Stimulated activated CD4-positive, alpha-beta T cell treated with anti-CD3 and anti-CD28 coated beads, Interleukin-15, amount 100 ng/mL, for 1 hour (primary cell): Measurements from ENCODE around the gene NLRC3.
"Not testable (repeated sequence)": the region's sequence is repeated elsewhere in the genome, so short reads cannot be mapped to it uniquely, and the experiment has no call there.

Experiments used
- DNase-seq, 2 donors: peaks; one replicate each; pipeline ENCODE4 v3.0.0-alpha.2; 2020; ENCODE audit warnings: low read depth in 1 of 2, low spot score in 1 of 2

NLRC3 gene

DNA sequence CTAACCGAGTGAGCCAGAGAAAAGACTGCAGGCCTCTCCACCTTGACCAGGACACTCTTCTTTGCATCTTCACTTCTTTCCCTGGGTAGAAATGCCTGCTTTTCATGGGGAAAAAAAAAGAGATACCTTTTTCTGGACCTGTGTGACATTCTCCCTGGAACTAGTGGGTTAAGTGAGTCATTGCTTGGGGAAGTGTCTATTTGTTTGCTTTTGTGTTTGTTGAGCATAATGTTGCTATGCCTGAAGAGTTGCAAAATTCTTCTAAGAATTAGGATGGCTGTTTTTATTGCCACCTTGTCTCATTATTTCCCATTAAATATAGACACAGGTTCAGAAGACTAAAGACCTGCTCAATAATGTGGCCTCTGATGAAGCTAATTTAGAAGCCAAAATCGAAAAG is 57.6 kb downstream of the NLRC3 start:
- DNase-seq = no peak

DNA sequence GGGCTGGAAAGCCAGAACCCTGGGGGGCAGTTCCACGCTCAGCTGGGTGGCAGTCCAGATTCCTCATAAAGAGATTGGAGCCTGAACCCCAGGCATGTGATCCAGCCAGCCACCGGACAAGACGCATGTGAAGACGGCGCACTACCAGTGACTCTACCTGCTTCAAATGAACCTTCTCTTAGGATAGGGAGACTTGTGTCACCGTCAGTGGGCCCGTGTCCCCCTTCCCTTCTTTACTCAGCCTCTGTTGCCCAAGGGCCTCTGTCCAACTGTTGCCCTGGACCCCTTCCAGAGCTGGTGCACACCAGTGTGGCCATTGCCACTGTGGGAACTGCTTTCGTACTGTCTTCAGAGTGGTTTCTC is 58.2 kb downstream of the NLRC3 start:
- no peak for DNase-seq

DNA sequence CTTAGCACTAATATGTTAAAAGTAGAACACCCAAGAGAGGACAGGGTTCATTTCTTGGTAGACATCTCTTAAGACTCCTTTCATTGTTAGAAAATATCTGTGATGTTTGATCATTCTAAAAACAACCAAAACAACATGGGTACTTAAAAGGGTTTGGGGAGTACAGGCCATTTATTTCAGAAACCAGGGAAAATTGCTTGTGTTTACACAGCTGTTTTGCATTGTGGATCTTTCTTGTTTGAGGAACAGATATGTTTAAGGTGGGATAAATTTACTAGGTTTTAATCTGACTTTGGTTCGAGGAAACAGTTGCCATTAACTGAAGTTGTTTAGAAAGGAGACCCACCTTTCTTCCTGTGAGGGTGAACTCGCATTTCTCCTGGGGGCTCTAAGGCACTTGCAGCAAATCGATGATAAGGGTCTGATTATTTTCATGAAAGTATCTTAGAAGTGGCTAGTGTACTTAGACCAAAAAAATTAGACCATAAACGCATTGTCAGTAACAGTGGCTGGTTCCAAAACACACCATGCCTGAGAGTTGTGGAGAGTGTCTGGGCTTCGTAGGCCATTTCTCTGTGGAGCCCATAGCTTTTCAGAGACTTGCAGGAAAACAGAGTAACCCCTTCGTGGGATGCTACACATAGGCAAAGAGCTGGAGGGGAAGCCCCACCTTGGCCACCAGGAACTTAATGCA is 58.8 kb downstream of the NLRC3 start:
- DNase-seq = no peak

DNA sequence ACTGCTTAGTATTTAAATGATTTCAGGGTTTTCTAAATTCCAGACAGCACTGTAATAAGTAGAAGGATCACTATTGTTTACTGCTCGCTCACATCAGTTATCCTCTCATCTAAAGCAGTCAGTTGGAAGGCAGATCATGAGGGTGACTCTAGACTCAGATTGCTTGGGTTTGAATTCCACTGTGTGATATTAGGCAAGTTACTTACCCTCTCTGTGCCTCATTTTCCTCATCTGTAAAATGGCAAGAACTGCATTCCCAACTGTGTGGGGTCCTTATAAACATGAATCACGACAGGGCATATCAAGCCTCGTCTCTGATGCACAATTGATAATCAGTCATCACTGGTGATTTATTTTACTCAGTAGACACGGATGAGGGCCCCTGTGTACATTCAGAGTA is 61.3 kb downstream of the NLRC3 start:
- no peak for DNase-seq

DNA sequence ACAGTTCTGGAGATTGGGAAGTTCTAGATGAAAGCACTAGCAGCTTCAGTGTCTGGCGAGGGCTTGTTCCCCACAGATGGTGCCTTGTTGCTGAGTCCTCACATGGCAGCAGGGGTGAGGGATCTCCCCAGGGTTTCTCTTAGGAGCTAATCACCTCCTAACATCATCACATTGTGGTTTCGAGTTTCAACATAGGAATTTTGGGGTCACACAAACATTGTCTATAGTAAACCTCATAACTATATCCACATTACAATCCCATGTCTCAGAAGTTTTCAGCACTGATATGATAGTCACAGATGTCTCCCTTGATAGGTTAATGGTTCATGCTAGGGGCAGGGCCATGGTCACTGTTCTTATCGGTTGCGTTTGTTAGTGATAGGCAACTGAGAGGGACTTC is 62.6 kb downstream of the NLRC3 start:
- DNase-seq = no peak

DNA sequence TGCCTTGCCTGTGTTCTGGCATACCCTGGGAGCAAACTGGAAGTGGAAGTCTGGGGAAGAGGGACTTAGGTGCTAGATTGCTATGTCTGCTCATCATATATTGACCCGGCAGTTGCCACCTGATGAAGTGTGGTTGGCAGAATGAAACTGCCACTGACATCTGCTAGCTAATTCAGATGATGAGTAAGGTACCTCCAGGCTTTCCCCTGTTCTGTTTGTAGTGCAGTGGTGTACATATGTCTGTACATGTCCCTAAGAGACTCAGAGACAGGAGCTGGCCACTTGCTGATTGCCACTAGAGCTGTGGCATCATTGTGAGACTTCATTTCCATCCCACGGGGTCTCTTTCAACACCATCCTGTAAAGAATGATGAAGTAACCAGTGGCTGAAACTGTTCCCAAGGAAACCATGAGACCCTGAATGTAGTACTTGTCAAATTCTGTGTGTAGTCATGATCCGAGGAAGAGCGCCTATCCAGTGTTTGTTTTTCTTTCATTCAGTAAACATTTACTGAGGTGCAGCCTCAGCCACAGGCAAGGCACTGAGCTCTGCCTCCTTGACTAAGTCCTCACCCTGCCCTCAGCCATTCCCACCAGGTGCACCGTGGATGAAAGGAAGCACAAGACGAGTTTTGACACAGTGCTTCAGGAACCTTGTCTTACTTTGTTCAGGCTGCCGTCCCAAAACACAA is 63.2 kb downstream of the NLRC3 start:
- DNase-seq = no peak

DNA sequence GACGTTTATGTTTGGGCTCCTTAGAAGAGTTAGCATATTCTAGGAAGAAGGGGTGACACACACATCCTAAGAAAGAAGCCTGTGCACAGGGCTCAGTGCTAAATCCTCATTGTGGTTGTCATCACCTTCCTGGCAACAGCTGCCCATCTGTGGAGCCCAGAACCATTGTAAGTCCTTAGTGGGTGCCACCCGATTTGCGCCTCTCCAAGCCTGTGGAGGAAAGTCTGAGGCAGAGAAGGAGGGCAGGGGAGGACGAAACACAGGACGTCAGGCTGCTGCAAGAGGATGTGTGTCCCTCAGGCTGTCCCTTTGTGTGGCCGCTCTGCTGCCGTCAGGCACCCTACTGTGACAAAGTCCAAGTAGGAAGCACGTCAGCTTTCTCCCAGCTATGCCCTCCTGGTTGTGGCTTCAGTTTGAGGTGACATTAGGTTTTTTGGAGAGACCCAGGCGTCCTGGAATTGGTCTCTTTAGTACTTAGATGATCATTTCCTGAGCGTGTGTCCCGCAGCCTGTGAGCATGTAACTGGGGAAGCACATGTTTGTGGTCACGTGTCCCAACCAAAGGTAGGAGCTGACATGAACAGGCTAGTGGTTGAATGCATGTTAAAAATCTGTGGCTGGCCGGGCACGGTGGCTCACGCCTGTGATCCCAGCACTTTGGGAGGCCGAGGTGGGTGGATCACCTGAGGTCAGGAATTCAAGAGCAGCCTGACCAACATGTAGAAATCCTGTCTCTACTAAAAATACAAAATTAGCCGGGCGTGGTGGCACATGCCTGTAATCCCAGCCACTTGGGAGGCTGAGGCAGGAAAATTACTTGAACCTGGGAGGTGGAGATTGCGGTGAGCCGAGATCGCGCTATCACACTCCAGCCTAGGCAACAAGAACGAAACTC is 65.7 kb downstream of the NLRC3 start:
- DNase-seq = no peak

DNA sequence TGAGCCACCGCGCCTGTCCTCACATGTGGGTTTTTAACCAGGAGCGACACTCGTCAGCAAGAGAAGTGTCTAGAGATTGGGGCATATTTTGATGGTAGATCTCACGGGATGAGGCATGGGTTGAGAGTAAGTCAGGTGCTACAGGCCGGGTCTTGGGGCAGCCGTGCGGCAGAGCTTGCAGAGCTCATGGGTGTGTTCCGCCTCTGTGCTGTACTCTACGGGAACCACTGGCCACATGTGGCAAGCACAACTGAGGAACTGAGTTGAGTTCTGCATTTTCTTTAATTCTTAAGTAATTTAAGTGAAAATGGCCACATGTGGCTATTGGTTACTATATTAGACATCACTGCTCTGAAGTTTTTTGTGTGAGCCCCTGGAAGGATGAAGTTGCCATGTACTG is 66.8 kb downstream of the NLRC3 start:
- no peak for DNase-seq

DNA sequence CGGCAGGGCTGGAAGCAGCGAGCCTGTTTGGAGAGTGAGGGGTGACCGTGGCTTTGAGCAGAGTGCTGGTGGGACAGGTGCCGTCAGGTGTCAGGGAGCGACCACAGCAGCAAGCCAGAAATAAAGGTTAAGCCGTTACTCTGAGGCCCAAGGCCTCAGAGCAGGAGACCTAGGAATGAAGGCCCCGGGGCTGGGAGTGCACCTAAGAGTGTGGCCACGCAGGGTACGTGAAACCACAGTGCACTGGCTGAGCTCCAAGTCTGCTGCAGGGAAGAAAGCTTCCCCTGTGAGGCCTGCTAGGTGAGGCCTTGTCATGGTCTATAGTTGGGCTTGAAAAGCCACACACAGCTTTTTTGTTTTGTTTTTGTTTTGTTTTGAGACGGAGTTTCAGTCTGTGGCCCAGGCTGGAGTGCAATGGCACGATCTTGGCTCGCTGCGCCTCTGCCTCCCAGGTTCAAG is 67.7 kb downstream of the NLRC3 start:
- DNase-seq = peak; percentile 32 to 41

DNA sequence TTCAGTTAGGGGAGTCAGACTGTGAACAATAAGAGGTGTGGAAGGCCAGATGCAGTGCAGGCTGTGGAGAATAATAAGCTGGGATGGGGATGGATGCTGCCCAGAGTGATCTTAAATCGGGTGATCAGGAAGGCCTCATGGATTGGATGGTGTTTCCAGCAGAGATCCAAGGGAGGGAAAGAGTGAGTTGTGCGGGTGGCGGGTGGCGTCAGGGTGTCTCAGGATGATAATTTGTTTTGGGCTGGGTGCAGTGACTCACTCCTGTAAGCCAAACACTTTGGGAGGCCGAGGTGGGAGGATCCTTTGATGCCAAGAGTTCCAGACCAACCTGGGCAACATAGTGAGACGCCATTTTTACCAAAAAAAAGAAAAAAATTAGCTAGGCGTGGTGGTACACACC is 68.5 kb downstream of the NLRC3 start:
- no peak for DNase-seq

DNA sequence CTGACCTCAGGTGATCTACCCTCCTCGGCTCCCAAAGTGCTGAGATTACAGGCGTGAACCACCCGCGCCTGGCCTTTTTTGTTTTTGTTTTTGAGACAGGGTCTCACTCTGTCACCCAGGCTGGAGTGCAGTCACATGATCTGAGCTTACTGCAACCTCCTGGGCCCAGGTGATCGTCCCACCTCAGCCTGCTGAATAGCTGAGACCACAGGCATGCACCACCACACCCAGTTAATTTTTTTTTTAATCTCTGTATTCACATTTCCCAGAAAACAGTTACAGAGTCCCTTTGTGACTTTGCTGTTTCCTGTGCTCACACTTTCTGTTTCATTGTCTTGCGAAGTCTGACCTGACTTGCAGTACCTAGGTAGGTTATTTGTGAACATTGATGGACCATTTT is 73.7 kb downstream of the NLRC3 start:
- DNase-seq = peak in 1 of 2 donors; percentile 31

DNA sequence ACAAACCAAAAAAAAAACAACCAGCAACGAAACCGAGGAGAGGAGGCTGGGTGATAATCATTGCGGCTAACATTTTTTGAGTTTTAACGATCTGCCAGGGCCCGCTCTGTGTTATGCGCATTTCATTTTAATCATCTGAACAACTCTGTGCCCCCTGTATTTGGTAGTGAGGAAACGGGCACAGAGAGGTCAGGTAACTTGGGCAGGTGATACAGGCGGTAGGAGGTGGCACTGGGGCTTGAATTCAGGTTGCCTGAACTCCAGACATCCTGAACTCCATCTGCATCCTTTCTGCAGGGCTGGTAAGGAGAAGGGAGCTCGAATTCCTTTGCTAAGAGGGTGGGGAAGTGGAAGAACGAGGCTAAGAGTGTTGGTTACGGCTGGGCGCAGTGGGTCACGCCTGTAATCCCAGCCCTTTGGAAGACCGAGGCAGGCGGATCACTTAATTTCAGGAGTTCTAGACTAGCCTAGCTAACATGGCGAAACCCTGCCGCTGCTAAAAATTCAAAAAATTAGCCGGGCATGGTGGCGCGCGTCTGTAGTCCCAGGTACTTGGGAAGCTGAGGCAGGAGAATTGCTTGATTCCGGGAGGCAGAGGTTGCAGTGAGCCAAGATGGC is 75.3 kb downstream of the NLRC3 start:
- no peak for DNase-seq

DNA sequence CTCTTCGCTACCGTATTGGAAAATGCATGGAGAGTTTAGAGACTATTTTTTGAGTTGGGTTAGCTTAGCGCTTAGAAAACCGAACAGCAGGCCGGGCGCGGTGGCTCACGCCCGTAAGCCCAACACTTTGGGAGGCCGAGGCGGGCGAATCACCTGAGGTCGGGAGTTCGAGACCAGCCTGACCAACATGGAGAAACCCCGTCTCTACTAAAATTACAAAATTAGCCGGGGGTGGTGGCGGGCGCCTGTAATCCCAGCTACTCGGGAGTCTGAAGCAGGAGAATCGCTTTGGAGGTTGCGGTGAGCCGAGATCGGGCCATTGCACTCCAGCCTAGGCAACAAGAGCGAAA is 75.8 kb downstream of the NLRC3 start:
- not testable (repeated sequence) for DNase-seq

DNA sequence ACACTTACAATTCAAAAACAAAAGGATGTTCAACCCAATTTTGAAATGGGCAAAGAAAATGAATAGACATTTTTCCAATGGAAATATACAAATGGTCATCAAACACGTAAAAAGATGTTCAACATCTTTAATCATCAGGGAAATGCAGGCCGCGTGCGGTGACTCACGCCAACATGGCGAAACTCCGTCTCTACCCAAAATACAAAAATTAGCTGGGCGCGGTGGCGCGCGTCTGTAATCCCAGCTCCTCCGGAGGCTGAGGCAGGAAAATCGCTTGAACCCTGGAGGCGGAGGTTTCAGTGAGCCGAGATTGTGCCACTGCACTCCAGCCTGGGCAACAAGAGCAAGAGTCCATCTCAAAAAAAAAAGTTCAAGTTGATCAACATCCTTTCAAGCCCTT is 78.2 kb downstream of the NLRC3 start:
- no peak for DNase-seq

DNA sequence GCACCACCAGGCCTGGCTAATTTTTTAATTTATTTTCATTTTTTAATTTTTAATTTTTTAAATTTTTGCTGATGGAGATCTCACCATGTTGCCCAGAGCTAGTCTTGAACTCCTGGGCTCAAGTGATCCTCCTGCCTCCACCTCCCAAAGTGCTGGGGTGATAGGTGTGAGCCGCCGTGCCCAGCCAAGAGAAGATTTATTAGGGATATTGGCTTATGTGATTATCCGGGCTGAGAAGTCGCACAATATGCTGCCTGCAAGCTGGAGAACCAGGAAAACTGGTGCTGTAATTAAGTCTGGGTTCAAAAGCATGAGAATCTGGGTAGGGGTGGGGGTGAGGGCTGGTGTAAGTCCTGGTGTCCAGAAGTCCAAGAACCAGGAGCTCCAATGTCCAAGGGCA is 79.4 kb downstream of the NLRC3 start:
- DNase-seq = no peak

DNA sequence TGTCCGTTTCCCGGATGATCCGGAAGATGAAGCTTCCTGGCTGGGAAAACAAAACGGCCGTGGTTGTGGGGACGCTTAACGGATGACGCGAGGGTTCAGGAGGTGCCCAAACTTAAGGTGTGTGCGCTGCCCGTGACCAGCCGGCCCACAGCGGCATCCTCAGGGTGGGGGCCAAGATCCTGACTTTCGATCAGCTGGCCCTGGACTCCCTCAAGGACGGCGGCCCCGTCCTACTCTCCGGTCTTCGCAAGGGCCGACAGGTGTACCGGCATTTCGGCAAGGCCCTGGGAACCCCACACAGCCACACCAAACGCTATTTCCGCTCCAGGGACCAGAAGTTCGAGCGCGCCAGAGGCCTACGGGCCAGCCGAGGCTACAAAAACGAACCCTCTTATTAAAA is 80.8 kb downstream of the NLRC3 start:
- no peak for DNase-seq

DNA sequence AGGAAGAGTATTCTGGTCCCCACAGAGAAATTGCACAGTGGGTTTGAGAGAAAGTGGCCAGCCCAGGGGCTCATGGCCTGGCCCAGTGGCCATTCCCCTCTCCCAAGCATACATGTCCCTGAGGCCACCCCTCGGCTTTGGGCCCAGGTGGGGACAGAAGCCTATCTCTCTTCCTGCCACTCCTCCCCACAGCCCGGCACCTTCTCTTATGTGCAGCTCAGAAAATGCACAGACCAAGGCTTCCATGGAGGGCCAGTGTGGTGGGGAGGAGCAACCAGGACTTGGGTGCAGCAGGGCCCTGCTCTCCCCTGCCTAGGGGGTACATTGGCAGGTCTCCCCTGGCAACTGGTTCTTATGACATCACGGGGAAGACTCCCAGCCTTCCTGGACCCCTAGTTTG is 82.0 kb downstream of the NLRC3 start, which contains the start of gene C16orf90:
Gene C16orf90, minus strand, starts transcription at position 314 of the 400 bp plus-strand sequence. Its CDS starts 68 bp downstream, at position 246.
- DNase-seq = no peak

DNA sequence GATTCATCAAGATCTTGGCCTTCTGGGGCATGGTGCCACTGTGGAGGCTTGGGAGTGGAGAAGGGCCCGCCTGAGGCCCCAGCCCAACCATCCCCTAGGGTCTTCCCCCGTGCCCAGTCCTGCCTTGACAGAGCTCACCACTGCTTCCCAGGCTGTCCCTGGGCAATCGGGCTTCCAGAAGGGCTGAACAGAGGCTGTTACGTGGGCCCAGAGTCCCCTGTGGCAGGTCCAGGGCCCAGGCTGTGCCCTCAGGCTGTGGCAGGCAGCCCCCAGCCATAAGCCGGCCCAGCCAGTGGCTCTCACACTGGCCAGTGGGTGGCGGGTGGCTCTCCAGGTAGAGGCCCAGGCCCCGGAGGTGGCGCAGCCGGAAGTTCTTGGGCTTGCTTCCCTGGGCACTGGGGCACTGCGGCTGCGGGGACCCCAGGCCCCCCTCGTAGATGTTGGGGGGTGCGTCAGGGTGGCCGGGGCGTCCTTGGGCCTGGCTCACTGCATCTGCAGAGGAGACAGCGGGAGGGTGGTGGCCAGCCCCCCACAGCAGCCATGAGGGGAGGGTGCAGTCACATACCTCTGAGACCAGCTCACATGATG is 82.7 kb downstream of the NLRC3 start:
- DNase-seq = no peak

DNA sequence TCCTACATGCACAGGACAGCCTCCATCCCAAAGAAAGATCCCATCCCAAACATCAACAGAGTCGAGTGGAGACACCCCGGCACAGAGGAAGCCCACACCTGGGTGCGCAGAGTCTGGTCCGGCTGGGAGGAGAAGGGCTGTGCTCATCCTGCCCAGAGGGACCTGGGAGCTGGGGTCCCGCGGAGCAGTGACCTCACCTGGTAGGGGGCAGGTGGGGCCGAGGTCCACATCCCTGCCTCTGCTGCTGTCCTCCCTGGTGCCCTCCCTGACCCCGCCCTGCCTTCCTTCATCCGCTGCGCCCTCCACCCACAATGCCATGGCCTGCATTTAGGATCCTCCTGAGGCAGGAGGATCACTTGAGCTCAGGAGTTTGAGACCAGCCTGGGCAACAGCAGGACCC is 84.8 kb downstream of the NLRC3 start:
- DNase-seq = no peak

DNA sequence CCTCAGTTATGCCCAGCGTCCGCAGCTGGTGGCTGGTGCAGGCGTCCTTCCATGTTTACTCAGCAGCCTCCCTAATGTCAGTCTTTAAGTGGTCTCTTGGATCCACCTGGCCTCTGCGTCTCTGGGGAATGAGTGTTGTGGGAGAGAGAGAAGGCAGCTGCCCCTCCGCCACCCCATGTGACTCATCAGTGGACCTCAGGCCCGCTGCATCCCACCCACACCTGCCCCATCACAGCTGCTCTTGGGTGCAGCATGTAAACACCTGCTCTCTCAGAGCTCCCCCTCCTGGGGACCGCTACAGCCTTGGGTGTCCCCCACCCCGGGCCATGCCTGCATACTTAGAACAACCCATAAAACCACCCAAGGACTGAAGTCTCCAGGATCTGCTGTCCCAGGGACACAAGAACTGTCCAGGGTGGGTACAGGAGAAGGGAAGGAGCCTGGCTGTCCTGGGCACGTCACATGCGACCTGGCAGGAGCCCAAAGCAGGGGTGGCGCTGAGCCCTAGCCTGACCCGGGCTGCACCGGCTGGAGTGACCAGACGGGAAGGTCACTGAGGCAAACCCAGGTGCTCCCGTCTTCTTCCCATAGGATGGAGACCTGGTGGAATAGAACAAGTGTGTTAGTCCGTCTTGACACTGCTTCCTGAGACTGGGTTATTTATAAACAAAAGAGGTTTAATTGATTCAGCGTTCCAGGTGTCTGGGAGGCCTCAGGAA is 86.1 kb downstream of the NLRC3 start:
- DNase-seq = no peak
